Activated CD4-positive, alpha-beta T cell treated with anti-CD3 and anti-CD28 coated beads, Interleukin-2, amount 10 ng/mL, durations not matched to agents 24 days and 14 days (primary cell): Measurements from ENCODE around the gene FAM234A. TPM values are rescaled to one million over a fixed set of nuclear protein-coding genes. Genes with fewer than 3 reads are reported as not detected.
A peak's percentile ranks its signal among the peaks of the same experiment; 100 is the strongest.

Experiments used
- DNase-seq: peaks from one replicate; pipeline ENCODE4 v3.0.0; 2022
- H3K27ac Mint-ChIP-seq: one replicate; pipeline ENCODE4 v1.8.0; 2022; ENCODE audit warnings: mild to moderate bottlenecking, mixed read lengths
- H3K27me3 Mint-ChIP-seq: one replicate; pipeline ENCODE4 v1.8.0; 2022; ENCODE audit warnings: mixed read lengths
- H3K36me3 Mint-ChIP-seq: one replicate; pipeline ENCODE4 v1.8.0; 2022; ENCODE audit warnings: low read depth, mild to moderate bottlenecking, mixed read lengths
- H3K4me1 Mint-ChIP-seq: one replicate; pipeline ENCODE4 v1.8.0; 2021; ENCODE audit warnings: mixed read lengths
- H3K4me3 Mint-ChIP-seq: one replicate; pipeline ENCODE4 v1.8.0; 2022; ENCODE audit warnings: mild to moderate bottlenecking, moderate library complexity, mixed read lengths
- H3K9me3 Mint-ChIP-seq: one replicate; pipeline ENCODE4 v1.8.0; 2021; ENCODE audit warnings: mixed read lengths
- intact Hi-C: fragments of 100-400 bp; cut with micrococcal nuclease; formaldehyde crosslinking; loops from one replicate; pipeline ENCODE4 v1.15.1; 2023
- total RNA-seq: library from RNA; stranded (reverse); gene quantifications from 2 replicates; pipeline ENCODE4 v1.2.3, GENCODE V29; 2022

The FAM234A gene
- total RNA-seq, 1 donor from 2014 or later, result 17.3 TPM

- H3K4me1 Mint-ChIP-seq, result peaks cover 3% of the 10 kb centered on the region
- intact Hi-C loops, result loop anchor here (2.0 kb wide), 1 partner anchor 41 kb away; the partner anchor contains the start of gene FAM234A
- H3K9me3 Mint-ChIP-seq, result no peaks in the 10 kb centered on the region
- no peaks in the 10 kb centered on the region for H3K36me3 Mint-ChIP-seq
- DNase-seq, result no peak
- H3K27ac Mint-ChIP-seq, result no peak within 1 kb of the TSS
- peak within 1 kb of the TSS; percentile 58 for H3K4me3 Mint-ChIP-seq
- H3K27me3 Mint-ChIP-seq, result peaks cover 25% of the 10 kb centered on the region
Measured at GRCh38 chr16:275786-276232, 41.2 kb downstream of the FAM234A start, which contains the start of gene RGS11. TSS of gene RGS11 (minus strand) at chr16:275944. CDS start at chr16:275911, 33 bp downstream.

- H3K4me1 Mint-ChIP-seq, result peaks cover 3% of the 10 kb centered on the region
- no peak for DNase-seq
- no peak overlapping the region for H3K27ac Mint-ChIP-seq
- no peaks in the 10 kb centered on the region for H3K36me3 Mint-ChIP-seq
- peak overlapping the region; percentile 58 for H3K4me3 Mint-ChIP-seq
- H3K27me3 Mint-ChIP-seq, result peaks cover 29% of the 10 kb centered on the region
- H3K9me3 Mint-ChIP-seq, result no peaks in the 10 kb centered on the region
- intact Hi-C loops, result loop anchor here (2.0 kb wide), 1 partner anchor 42 kb away; the partner anchor contains the start of gene FAM234A
Measured at GRCh38 chr16:276426-277077, 41.9 kb downstream of the FAM234A start.

GRCh38 chr16:278863-279366 lies 44.3 kb downstream of the FAM234A start:
- DNase-seq, result peak; percentile 82
- Mint-ChIP-seq H3K4me1 (peaks cover 3% of the 10 kb centered on the region), H3K27ac (no peak overlapping the region), H3K27me3 (peaks cover 29% of the 10 kb centered on the region), H3K36me3 (no peaks in the 10 kb centered on the region), H3K9me3 (no peaks in the 10 kb centered on the region), H3K4me3 (no peak overlapping the region)
- intact Hi-C loops, result no loop called here

- Mint-ChIP-seq H3K4me1 (peaks cover 3% of the 10 kb centered on the region), H3K36me3 (no peaks in the 10 kb centered on the region), H3K9me3 (no peaks in the 10 kb centered on the region), H3K27me3 (peaks cover 29% of the 10 kb centered on the region), H3K27ac (no peak overlapping the region), H3K4me3 (no peak overlapping the region)
- intact Hi-C loops, result no loop called here
- no peak for DNase-seq
Measured at GRCh38 chr16:279531-279930, 44.9 kb downstream of the FAM234A start.

- intact Hi-C loops, result no loop called here
Measured at GRCh38 chr16:280005-280460, 45.4 kb downstream of the FAM234A start.

GRCh38 chr16:280552-280951 lies 45.9 kb downstream of the FAM234A start, which contains the start of gene ARHGDIG:
TSS of gene ARHGDIG (plus strand) at chr16:280591. CDS start at chr16:280681, 90 bp downstream.
- Mint-ChIP-seq H3K27me3 (peaks cover 27% of the 10 kb centered on the region), H3K4me3 (no peak within 1 kb of the TSS), H3K4me1 (peaks cover 3% of the 10 kb centered on the region), H3K27ac (no peak within 1 kb of the TSS), H3K36me3 (no peaks in the 10 kb centered on the region), H3K9me3 (no peaks in the 10 kb centered on the region)
- intact Hi-C loops, result no loop called here
- no peak for DNase-seq

More at GRCh38 chr16:280005-280460, 45.4 kb downstream of the FAM234A start:
- Mint-ChIP-seq H3K27me3 (peaks cover 29% of the 10 kb centered on the region), H3K27ac (no peak overlapping the region), H3K9me3 (no peaks in the 10 kb centered on the region), H3K4me3 (no peak overlapping the region), H3K4me1 (peaks cover 3% of the 10 kb centered on the region), H3K36me3 (no peaks in the 10 kb centered on the region)
- no peak for DNase-seq

GRCh38 chr16:280991-281659 lies 46.5 kb downstream of the FAM234A start:
- Mint-ChIP-seq H3K27ac (no peak overlapping the region), H3K9me3 (no peaks in the 10 kb centered on the region), H3K4me1 (peaks cover 3% of the 10 kb centered on the region), H3K27me3 (peaks cover 27% of the 10 kb centered on the region), H3K36me3 (no peaks in the 10 kb centered on the region), H3K4me3 (no peak overlapping the region)
- intact Hi-C loops, result no loop called here
- DNase-seq, result no peak

GRCh38 chr16:281660-282255 lies 47.1 kb downstream of the FAM234A start:
- Mint-ChIP-seq H3K36me3 (peaks cover 2% of the 10 kb centered on the region), H3K4me3 (no peak overlapping the region), H3K27me3 (peaks cover 21% of the 10 kb centered on the region), H3K9me3 (no peaks in the 10 kb centered on the region), H3K27ac (no peak overlapping the region), H3K4me1 (peaks cover 3% of the 10 kb centered on the region)
- DNase-seq, result no peak
- intact Hi-C loops, result no loop called here

- Mint-ChIP-seq H3K4me1 (peaks cover 3% of the 10 kb centered on the region), H3K36me3 (peaks cover 2% of the 10 kb centered on the region), H3K27ac (no peak overlapping the region), H3K4me3 (no peak overlapping the region), H3K27me3 (peaks cover 14% of the 10 kb centered on the region), H3K9me3 (no peaks in the 10 kb centered on the region)
- no peak for DNase-seq
- intact Hi-C loops, result no loop called here
Measured at GRCh38 chr16:282491-282890, 47.9 kb downstream of the FAM234A start.

- Mint-ChIP-seq H3K27ac (no peak within 1 kb of the TSS), H3K9me3 (no peaks in the 10 kb centered on the region)
Measured at GRCh38 chr16:283033-283805, 48.6 kb downstream of the FAM234A start, which contains the start of gene PDIA2. TSS of gene PDIA2 (plus strand) at chr16:283164. CDS start at chr16:283170, 6 bp downstream.

GRCh38 chr16:284204-285120 lies 49.8 kb downstream of the FAM234A start:
- Mint-ChIP-seq H3K27ac (no peak overlapping the region), H3K27me3 (peaks cover 6% of the 10 kb centered on the region), H3K4me3 (no peak overlapping the region), H3K36me3 (peaks cover 4% of the 10 kb centered on the region), H3K4me1 (no peaks in the 10 kb centered on the region), H3K9me3 (no peaks in the 10 kb centered on the region)
- DNase-seq, result no peak
- intact Hi-C loops, result no loop called here

More at GRCh38 chr16:283033-283805, 48.6 kb downstream of the FAM234A start, which contains the start of gene PDIA2:
- intact Hi-C loops, result no loop called here
- Mint-ChIP-seq H3K4me3 (no peak within 1 kb of the TSS), H3K36me3 (peaks cover 4% of the 10 kb centered on the region), H3K27me3 (peaks cover 13% of the 10 kb centered on the region), H3K4me1 (peaks cover 3% of the 10 kb centered on the region)
- DNase-seq, result no peak
